Neural cell (in vitro differentiated cells): Measurements from ENCODE around the gene NKD1. TPM values are rescaled to one million over a fixed set of nuclear protein-coding genes. Genes with fewer than 3 reads are reported as not detected.

Experiments used
- H2AFZ ChIP-seq: fragments of 200-600, 300-800 bp; sonication (generic), shearing (Covaris generic); 2 replicates; pipeline ENCODE4 v1.6.0; 2014; ENCODE audit warnings: low read depth, mild to moderate bottlenecking, antibody characterized with exemption, low read length, moderate library complexity
- H3F3A ChIP-seq: fragments of 200-600 bp; shearing (Covaris generic); 2 replicates; pipeline ENCODE4 v1.6.1; 2016; ENCODE audit warnings: mild to moderate bottlenecking, moderate library complexity, mixed read lengths, antibody characterized with exemption, low read length; ENCODE audit not compliant: insufficient read depth, poor library complexity, severe bottlenecking
- H3K27ac ChIP-seq: fragments of 200-600, 300-800 bp; sonication (generic), shearing (Covaris generic); 2 replicates; pipeline ENCODE4 v1.5.1; 2014; ENCODE audit warnings: mild to moderate bottlenecking, low read length, moderate library complexity
- H3K27me3 ChIP-seq: fragments of 300-800, 200-600 bp; sonication (generic), shearing (Covaris generic); 2 replicates; pipeline ENCODE4 v1.6.0; 2014; ENCODE audit warnings: mild to moderate bottlenecking, low read depth, low read length, moderate library complexity; ENCODE audit not compliant: insufficient read depth
- H3K36me3 ChIP-seq: fragments of 300-800, 200-600 bp; sonication (generic), shearing (Covaris generic); 2 replicates; pipeline ENCODE4 v1.5.1; 2014; ENCODE audit warnings: mild to moderate bottlenecking, antibody characterized with exemption, low read length, moderate library complexity; ENCODE audit not compliant: insufficient read depth
- H3K4me2 ChIP-seq: fragments of 300-800, 200-600 bp; sonication (generic), shearing (Covaris generic); 2 replicates; pipeline ENCODE4 v1.6.0; 2014; ENCODE audit warnings: mild to moderate bottlenecking, low read length
- H3K4me3 ChIP-seq: fragments of 300-800, 200-600 bp; sonication (generic), shearing (Covaris generic); 2 replicates; pipeline ENCODE4 v1.5.1; 2014; ENCODE audit warnings: mild to moderate bottlenecking, low read length, moderate library complexity
- H3K79me2 ChIP-seq: fragments of 200-600 bp; shearing (Covaris generic); replicated peaks from 2 replicates; pipeline ENCODE4 v1.6.0; 2014; ENCODE audit warnings: mild to moderate bottlenecking, low read length, moderate library complexity; ENCODE audit not compliant: insufficient read depth
- H3K9ac ChIP-seq: fragments of 300-800, 200-600 bp; sonication (generic), shearing (Covaris generic); 2 replicates; pipeline ENCODE4 v1.6.1; 2016; ENCODE audit warnings: mild to moderate bottlenecking, low read length, mixed read lengths
- H3K9me2 ChIP-seq: fragments of 200-600 bp; shearing (Covaris generic); 2 replicates; pipeline ENCODE4 v1.6.1; 2016; ENCODE audit warnings: mild to moderate bottlenecking, low read length, mixed read lengths; ENCODE audit not compliant: insufficient read depth
- H3K9me3 ChIP-seq: fragments of 200-600, 300-800 bp; sonication (generic), shearing (Covaris generic); 2 replicates; pipeline ENCODE4 v1.6.1; 2016; ENCODE audit warnings: mild to moderate bottlenecking, mixed run types, low read length, moderate library complexity, mixed read lengths
- H4K20me1 ChIP-seq: fragments of 200-600 bp; shearing (Covaris generic); 2 replicates; pipeline ENCODE4 v1.6.1; 2016; ENCODE audit warnings: mild to moderate bottlenecking, mixed run types; ENCODE audit not compliant: insufficient read depth
- CTCF ChIP-seq: fragments of 450-650 bp; IDR thresholded peaks from 2 replicates; pipeline ENCODE4 v1.5.1; 2014; ENCODE audit warnings: antibody characterized with exemption, mild to moderate bottlenecking, moderate library complexity; ENCODE audit not compliant: poor library complexity, severe bottlenecking
- EP300 ChIP-seq: fragments of 450-650 bp; conservative IDR thresholded peaks from 2 replicates; pipeline ENCODE4 v1.6.1; 2014; ENCODE audit warnings: antibody characterized with exemption, mild to moderate bottlenecking, moderate library complexity; ENCODE audit not compliant: poor library complexity, severe bottlenecking
- EZH2 ChIP-seq: fragments of 200-600, 300-800 bp; shearing (Covaris generic), sonication (generic); IDR thresholded peaks from 2 replicates; pipeline ENCODE4 v1.6.1; 2014; ENCODE audit warnings: antibody characterized with exemption, low read length, borderline replicate concordance, mild to moderate bottlenecking; ENCODE audit not compliant: insufficient read depth, poor library complexity, severe bottlenecking
- MXI1 ChIP-seq: fragments of 450-650 bp; conservative IDR thresholded peaks from 2 replicates; pipeline ENCODE4 v1.6.1; 2014; ENCODE audit warnings: antibody characterized with exemption, mild to moderate bottlenecking; ENCODE audit not compliant: poor library complexity, severe bottlenecking
- POLR2AphosphoS5 ChIP-seq: IDR thresholded peaks from 2 replicates; pipeline ENCODE4 v1.6.1; 2012
- RAD21 ChIP-seq: fragments of 450-650 bp; conservative IDR thresholded peaks from 2 replicates; pipeline ENCODE4 v1.6.1; 2014; ENCODE audit warnings: antibody characterized with exemption, mild to moderate bottlenecking, moderate library complexity
- REST ChIP-seq: IDR thresholded peaks from 2 replicates; pipeline ENCODE4 v1.6.1; 2012; ENCODE audit warnings: borderline replicate concordance
- SMC3 ChIP-seq: fragments of 450-650 bp; conservative IDR thresholded peaks from 2 replicates; pipeline ENCODE4 v1.6.1; 2014; ENCODE audit warnings: antibody characterized with exemption, mild to moderate bottlenecking, moderate library complexity; ENCODE audit not compliant: poor library complexity
- TAF1 ChIP-seq: IDR thresholded peaks from 2 replicates; pipeline ENCODE4 v1.6.1; 2012; ENCODE audit warnings: low read depth
- polyA plus RNA-seq: library from polyadenylated mRNA; depleted of rRNA; stranded (reverse); fragments of >200 nt; gene quantifications from 2 replicates; pipeline ENCODE4 v1.2.3, GENCODE V29; 2014

NKD1 gene
- polyA plus RNA-seq, 1 donor from 2014 or later = 1.1 TPM

DNA sequence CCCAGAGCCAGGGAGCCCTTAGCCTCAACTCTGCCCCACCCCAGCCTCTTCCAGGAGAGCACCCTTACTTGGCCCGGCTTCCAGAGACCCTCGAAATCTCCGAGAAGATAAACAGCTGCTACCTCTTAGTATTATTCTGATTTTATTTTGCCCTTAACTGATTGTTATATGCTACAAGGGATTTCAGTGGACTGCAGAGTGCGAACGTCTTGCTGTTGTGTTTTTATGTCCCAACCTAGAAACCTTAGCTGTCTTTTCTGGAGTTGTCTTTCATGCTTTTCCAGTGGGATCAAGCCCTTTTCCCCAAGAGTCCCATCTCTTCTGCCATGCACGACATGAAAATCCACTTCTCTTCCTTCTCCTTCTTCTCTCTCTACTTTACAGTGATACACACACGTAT, 85.9 kb downstream of the NKD1 start:
- Histone ChIP-seq H3K36me3 (no peaks in the 10 kb centered on the region), H3K4me3 (no peak overlapping the region)

GRCh38 chr16:50634947-50635346, 86.8 kb downstream of the NKD1 start:
- H3K9ac ChIP-seq = no peak overlapping the region
- no peaks in the 10 kb centered on the region for H3F3A ChIP-seq
- TF ChIP-seq EP300 (no peak), EZH2 (no peak), REST (no peak), SMC3 (no peak), POLR2AphosphoS5 (no peak), CTCF (no peak), MXI1 (no peak), RAD21 (no peak), TAF1 (no peak)
- H2AFZ ChIP-seq = no peak overlapping the region
- no peaks in the 10 kb centered on the region for H3K9me2 ChIP-seq
- no peaks in the 10 kb centered on the region for H3K27me3 ChIP-seq
- no peak overlapping the region for H3K4me3 ChIP-seq
- H3K27ac ChIP-seq = no peak overlapping the region
- H3K79me2 ChIP-seq = no peaks in the 10 kb centered on the region
- no peaks in the 10 kb centered on the region for H4K20me1 ChIP-seq
- no peaks in the 10 kb centered on the region for H3K9me3 ChIP-seq
- no peak overlapping the region for H3K4me2 ChIP-seq
- H3K36me3 ChIP-seq = no peaks in the 10 kb centered on the region

More for the DNA sequence above, 85.9 kb downstream of the NKD1 start:
- H3K27me3 ChIP-seq = no peaks in the 10 kb centered on the region
- no peaks in the 10 kb centered on the region for H3K9me3 ChIP-seq
- H3K9me2 ChIP-seq = no peaks in the 10 kb centered on the region
- no peaks in the 10 kb centered on the region for H3F3A ChIP-seq
- no peak for TF ChIP-seq SMC3
- no peak for TF ChIP-seq EZH2
- H2AFZ ChIP-seq = no peak overlapping the region
- H3K27ac ChIP-seq = no peak overlapping the region
- H3K79me2 ChIP-seq = no peaks in the 10 kb centered on the region
- no peak overlapping the region for H3K4me2 ChIP-seq
- H4K20me1 ChIP-seq = no peaks in the 10 kb centered on the region
- no peak overlapping the region for H3K9ac ChIP-seq
